Glutamatergic neuron (in vitro differentiated cells): ENCODE data around the gene NKX2-3. TPM values are rescaled to one million over a fixed set of nuclear protein-coding genes. Genes with fewer than 3 reads are reported as not detected.

ENCODE experiments used
- DNase-seq: peaks from one replicate; pipeline ENCODE4 v3.0.0; 2022
- H3K27ac Mint-ChIP-seq: one replicate; pipeline ENCODE4 v1.8.0; 2020; ENCODE audit warnings: mild to moderate bottlenecking, mixed read lengths, inconsistent platforms; ENCODE audit not compliant: unreplicated experiment
- H3K27me3 Mint-ChIP-seq: one replicate; pipeline ENCODE4 v1.8.0; 2020; ENCODE audit warnings: mild to moderate bottlenecking, moderate library complexity, mixed read lengths, inconsistent platforms; ENCODE audit not compliant: unreplicated experiment
- H3K36me3 Mint-ChIP-seq: one replicate; pipeline ENCODE4 v1.8.0; 2020; ENCODE audit warnings: mild to moderate bottlenecking, mixed read lengths, inconsistent platforms; ENCODE audit not compliant: unreplicated experiment
- H3K4me1 Mint-ChIP-seq: one replicate; pipeline ENCODE4 v1.8.0; 2020; ENCODE audit warnings: mild to moderate bottlenecking, low read depth, mixed read lengths, inconsistent platforms; ENCODE audit not compliant: unreplicated experiment
- H3K4me3 Mint-ChIP-seq: one replicate; pipeline ENCODE4 v1.8.0; 2020; ENCODE audit warnings: mild to moderate bottlenecking, mixed read lengths, inconsistent platforms; ENCODE audit not compliant: unreplicated experiment
- H3K9me3 Mint-ChIP-seq: one replicate; pipeline ENCODE4 v1.8.0; 2020; ENCODE audit warnings: mild to moderate bottlenecking, moderate library complexity, mixed read lengths, inconsistent platforms; ENCODE audit not compliant: unreplicated experiment
- total RNA-seq: library from RNA; stranded (reverse); fragmentation: NEBNext Ultra II Directional; extraction: Animal tissue kit (Norgen Biotek cat#: 25700); gene quantifications from one replicate; pipeline ENCODE4 v1.2.1, GENCODE V29; 2021; ENCODE audit not compliant: unreplicated experiment
- TF ChIP-seq, protein P1 (sequence below): fragments of 200-600 bp; sonication (generic); IDR thresholded peaks from one replicate; pipeline ENCODE4 v1.5.0; 2021; ENCODE audit not compliant: partially characterized antibody, unreplicated experiment

NKX2-3 gene
- total RNA-seq, 1 donor from 2014 or later, result not detected

DNA sequence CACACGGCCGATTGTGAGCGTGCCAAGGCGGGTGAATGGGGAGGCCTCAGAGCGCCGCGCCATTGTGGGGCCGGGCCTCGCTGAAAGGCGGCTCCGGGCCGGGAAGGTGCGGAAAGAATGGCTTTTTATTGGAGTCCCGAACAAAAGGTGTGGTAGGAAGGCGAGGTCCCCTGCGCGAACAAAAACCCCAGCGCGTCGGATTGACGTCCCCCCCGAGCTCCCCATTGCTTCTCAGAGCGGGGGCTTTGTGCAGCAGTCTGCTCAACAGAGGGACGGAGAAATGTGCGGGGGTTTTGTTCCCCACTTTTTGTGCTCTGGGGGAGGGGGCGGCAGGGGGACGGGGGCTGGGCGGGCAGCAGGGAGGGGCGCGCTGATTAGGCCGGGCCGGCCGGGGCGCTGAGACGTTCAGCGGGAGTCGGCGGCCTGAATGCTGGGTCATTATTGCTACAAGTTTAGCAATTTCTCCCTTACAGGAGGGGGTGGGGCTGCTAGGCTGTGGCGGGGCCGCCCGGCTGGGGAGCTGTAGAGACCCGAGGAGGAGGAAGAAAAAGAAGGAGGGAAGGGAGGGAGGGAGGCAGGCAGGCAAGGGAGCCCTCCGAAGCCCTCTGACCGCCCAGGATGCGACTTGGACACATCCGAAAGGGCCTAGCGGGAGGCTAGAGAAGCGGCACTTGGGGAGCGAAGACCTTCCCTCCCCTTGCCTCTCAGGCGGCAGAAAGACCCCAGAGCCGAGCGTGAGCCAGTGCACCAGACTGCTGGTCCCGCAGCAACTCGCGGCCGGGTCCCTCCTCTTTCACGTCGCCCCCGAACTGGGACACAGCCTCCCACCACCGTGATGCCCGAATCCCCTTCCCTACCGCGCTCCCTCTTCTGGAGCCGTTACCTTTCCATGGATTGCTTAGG is 4.6 kb downstream of the NKX2-3 start:
- peaks cover 10% of the 10 kb centered on the region for H3K4me1 Mint-ChIP-seq
- TF ChIP-seq, protein P1, sequence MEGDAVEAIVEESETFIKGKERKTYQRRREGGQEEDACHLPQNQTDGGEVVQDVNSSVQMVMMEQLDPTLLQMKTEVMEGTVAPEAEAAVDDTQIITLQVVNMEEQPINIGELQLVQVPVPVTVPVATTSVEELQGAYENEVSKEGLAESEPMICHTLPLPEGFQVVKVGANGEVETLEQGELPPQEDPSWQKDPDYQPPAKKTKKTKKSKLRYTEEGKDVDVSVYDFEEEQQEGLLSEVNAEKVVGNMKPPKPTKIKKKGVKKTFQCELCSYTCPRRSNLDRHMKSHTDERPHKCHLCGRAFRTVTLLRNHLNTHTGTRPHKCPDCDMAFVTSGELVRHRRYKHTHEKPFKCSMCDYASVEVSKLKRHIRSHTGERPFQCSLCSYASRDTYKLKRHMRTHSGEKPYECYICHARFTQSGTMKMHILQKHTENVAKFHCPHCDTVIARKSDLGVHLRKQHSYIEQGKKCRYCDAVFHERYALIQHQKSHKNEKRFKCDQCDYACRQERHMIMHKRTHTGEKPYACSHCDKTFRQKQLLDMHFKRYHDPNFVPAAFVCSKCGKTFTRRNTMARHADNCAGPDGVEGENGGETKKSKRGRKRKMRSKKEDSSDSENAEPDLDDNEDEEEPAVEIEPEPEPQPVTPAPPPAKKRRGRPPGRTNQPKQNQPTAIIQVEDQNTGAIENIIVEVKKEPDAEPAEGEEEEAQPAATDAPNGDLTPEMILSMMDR, result no peak
- peaks cover 11% of the 10 kb centered on the region for H3K9me3 Mint-ChIP-seq
- no peaks in the 10 kb centered on the region for H3K36me3 Mint-ChIP-seq
- H3K4me3 Mint-ChIP-seq, result peak overlapping the region; percentile 65
- H3K27me3 Mint-ChIP-seq, result peaks cover 60% of the 10 kb centered on the region
- no peak overlapping the region for H3K27ac Mint-ChIP-seq
- DNase-seq, result peak; percentile 51

DNA sequence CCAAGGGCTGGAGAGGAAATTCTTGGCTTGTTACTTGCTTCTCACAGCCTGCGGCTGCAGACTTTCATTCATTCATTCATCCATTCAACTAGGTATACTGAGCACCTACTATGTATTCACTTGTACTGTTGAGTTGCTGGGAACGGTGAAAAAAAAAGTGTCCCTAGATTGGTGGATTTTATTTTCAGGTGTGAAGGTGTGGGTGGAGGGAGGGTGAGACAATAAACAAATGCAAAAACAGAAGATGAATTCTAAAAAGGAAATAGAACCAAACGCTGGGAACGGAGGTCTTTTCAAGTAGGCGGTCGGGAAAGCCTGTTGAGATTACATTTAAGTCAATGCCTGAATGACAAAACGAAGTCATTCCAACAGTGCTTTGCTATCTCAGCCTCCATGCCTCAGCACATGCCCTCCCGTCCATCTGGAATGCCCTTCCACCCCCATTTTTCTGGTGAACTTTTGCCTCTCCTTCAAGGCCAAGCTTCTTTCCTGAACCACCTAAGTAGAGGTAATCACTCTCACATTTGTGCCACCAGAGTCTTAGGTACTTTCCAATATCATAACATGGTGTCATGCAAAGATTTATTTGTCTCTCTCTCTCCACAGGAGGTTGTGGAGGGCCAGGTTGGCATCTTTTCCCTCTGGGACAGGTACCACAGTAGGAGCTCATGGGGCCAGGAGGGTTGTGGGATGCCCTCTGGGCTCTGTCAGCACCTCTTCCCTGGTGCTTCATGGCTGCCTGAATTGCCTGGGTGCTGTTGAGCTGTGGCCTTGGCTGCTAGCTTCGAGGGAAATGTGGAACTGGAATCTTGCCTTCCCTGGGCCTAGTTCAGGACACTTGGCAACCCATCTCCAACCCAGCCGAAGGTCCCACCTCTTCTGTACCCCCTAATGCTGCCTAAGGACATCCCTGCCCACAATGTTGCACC is 5.5 kb downstream of the NKX2-3 start:
- TF ChIP-seq, protein P1, result no peak
- H3K4me3 Mint-ChIP-seq, result no peak overlapping the region
- DNase-seq, result no peak
- H3K4me1 Mint-ChIP-seq, result peaks cover 7% of the 10 kb centered on the region
- H3K9me3 Mint-ChIP-seq, result peaks cover 13% of the 10 kb centered on the region
- H3K27ac Mint-ChIP-seq, result no peak overlapping the region
- peaks cover 57% of the 10 kb centered on the region for H3K27me3 Mint-ChIP-seq
- H3K36me3 Mint-ChIP-seq, result no peaks in the 10 kb centered on the region

GRCh38 chr10:99539120-99539519 is 6.4 kb downstream of the NKX2-3 start:
- H3K27me3 Mint-ChIP-seq, result peaks cover 53% of the 10 kb centered on the region
- DNase-seq, result no peak
- no peak overlapping the region for H3K27ac Mint-ChIP-seq
- H3K4me1 Mint-ChIP-seq, result peaks cover 6% of the 10 kb centered on the region
- peaks cover 13% of the 10 kb centered on the region for H3K9me3 Mint-ChIP-seq
- TF ChIP-seq, protein P1, result no peak
- H3K36me3 Mint-ChIP-seq, result no peaks in the 10 kb centered on the region
- no peak overlapping the region for H3K4me3 Mint-ChIP-seq

DNA sequence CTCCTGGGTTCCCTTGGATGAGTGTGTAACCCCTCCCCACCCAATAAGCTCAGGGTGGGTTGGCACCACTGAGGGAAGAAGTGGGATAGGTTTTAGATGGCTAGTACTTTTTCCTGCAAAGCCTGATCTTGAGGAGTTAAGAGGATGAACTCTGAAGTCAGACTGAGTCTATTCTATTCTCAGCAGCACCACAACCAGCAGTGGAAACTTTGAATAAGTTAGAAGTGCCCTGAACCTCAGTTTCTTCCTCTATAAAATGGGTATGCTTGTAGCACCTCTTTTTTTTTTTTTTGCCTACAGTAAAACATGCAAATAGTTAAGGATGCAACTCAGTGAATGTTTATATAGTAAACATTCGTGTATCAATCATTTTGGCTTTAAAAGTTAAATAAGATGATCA is 7.1 kb downstream of the NKX2-3 start:
- no peak for DNase-seq
- Mint-ChIP-seq H3K4me1 (no peaks in the 10 kb centered on the region), H3K9me3 (peaks cover 7% of the 10 kb centered on the region), H3K4me3 (no peak overlapping the region), H3K36me3 (no peaks in the 10 kb centered on the region), H3K27me3 (peaks cover 46% of the 10 kb centered on the region), H3K27ac (no peak overlapping the region)
- TF ChIP-seq, protein P1, result no peak
